Neural progenitor cell (in vitro differentiated cells): ENCODE data around the gene FARS2. TPM values are rescaled to one million over a fixed set of nuclear protein-coding genes. Genes with fewer than 3 reads are reported as not detected.
A peak's percentile ranks its signal among the peaks of the same experiment; 100 is the strongest.

Experiments used
- DNase-seq: peaks from one replicate; pipeline ENCODE4 v3.0.0-alpha.2; 2016; ENCODE audit warnings: low spot score
- H2AFZ ChIP-seq: fragments of 200-600 bp; sonication (generic); replicated peaks from 2 replicates; pipeline ENCODE4 v1.6.1; 2016; ENCODE audit warnings: antibody characterized with exemption
- H3F3A ChIP-seq: fragments of 200-600 bp; sonication (generic); 2 replicates; pipeline ENCODE4 v1.6.1; 2016; ENCODE audit warnings: antibody characterized with exemption, low read depth
- H3K27ac ChIP-seq: fragments of 200-600 bp; sonication (generic); 2 replicates; pipeline ENCODE4 v1.5.1; 2016; ENCODE audit warnings: mild to moderate bottlenecking
- H3K27me3 ChIP-seq: fragments of 200-600 bp; sonication (generic); 2 replicates; pipeline ENCODE4 v1.6.1; 2016; ENCODE audit warnings: mild to moderate bottlenecking, moderate library complexity
- H3K36me3 ChIP-seq: fragments of 200-600 bp; sonication (generic); 2 replicates; pipeline ENCODE4 v1.5.1; 2016
- H3K4me1 ChIP-seq: fragments of 200-600 bp; sonication (generic); 2 replicates; pipeline ENCODE4 v1.6.1; 2016; ENCODE audit warnings: mixed run types
- H3K4me2 ChIP-seq: fragments of 200-600 bp; sonication (generic); 2 replicates; pipeline ENCODE4 v1.6.1; 2016
- H3K4me3 ChIP-seq: fragments of 200-600 bp; sonication (generic); 2 replicates; pipeline ENCODE4 v1.5.1; 2016
- H3K79me2 ChIP-seq: fragments of 200-600 bp; sonication (generic); 2 replicates; pipeline ENCODE4 v1.6.1; 2016; ENCODE audit warnings: low read depth
- H3K9ac ChIP-seq: fragments of 200-600 bp; sonication (generic); 2 replicates; pipeline ENCODE4 v1.6.1; 2016
- H3K9me3 ChIP-seq: fragments of 200-600 bp; sonication (generic); 2 replicates; pipeline ENCODE4 v1.5.1; 2016; ENCODE audit warnings: low read depth
- H4K20me1 ChIP-seq: fragments of 200-600 bp; sonication (generic); 2 replicates; pipeline ENCODE4 v1.6.1; 2016; ENCODE audit warnings: low read depth
- H3K27ac Mint-ChIP-seq: 3 replicates; pipeline ENCODE4 v1.8.0; 2021; ENCODE audit warnings: mixed read lengths
- H3K27me3 Mint-ChIP-seq: 2 replicates; pipeline ENCODE4 v1.8.0; 2022; ENCODE audit warnings: low read depth, mild to moderate bottlenecking, inconsistent platforms, moderate library complexity, mixed read lengths; ENCODE audit not compliant: insufficient read depth
- H3K36me3 Mint-ChIP-seq: 3 replicates; pipeline ENCODE4 v1.8.0; 2021; ENCODE audit warnings: mixed read lengths
- H3K4me1 Mint-ChIP-seq: 3 replicates; pipeline ENCODE4 v1.8.0; 2021; ENCODE audit warnings: mixed read lengths
- H3K4me3 Mint-ChIP-seq: 3 replicates; pipeline ENCODE4 v1.8.0; 2021; ENCODE audit warnings: mild to moderate bottlenecking, moderate library complexity, mixed read lengths
- H3K9me3 Mint-ChIP-seq: 3 replicates; pipeline ENCODE4 v1.8.0; 2020; ENCODE audit warnings: mixed read lengths
- CTCF ChIP-seq: fragments of 200-600 bp; sonication (generic); IDR thresholded peaks from 2 replicates; pipeline ENCODE4 v1.5.1; 2017; ENCODE audit warnings: antibody characterized with exemption, mild to moderate bottlenecking
- EZH2 ChIP-seq: fragments of 200-600 bp; sonication (generic); IDR thresholded peaks from 2 replicates; pipeline ENCODE4 v1.6.1; 2017; ENCODE audit warnings: antibody characterized with exemption, mild to moderate bottlenecking, moderate library complexity
- EZH2phosphoT487 ChIP-seq: fragments of 200-600 bp; sonication (generic); IDR thresholded peaks from 2 replicates; pipeline ENCODE4 v1.6.1; 2017; ENCODE audit warnings: antibody characterized with exemption
- total RNA-seq: library from RNA; depleted of rRNA; stranded (reverse); fragments of >200 nt; gene quantifications from 2 replicates; pipeline ENCODE4 v1.2.3, GENCODE V29; 2015; ENCODE audit warnings: low replicate concordance

The FARS2 gene
- total RNA-seq, 1 donor from 2014 or later = 10.8 TPM

- Histone ChIP-seq H3K36me3 (no peaks in the 10 kb centered on the region), H3K27me3 (no peaks in the 10 kb centered on the region), H3K4me1 (no peaks in the 10 kb centered on the region), H3K9ac (no peak overlapping the region), H3F3A (no peaks in the 10 kb centered on the region), H3K4me2 (no peak overlapping the region), H3K9me3 (peaks cover 11% of the 10 kb centered on the region), H4K20me1 (no peaks in the 10 kb centered on the region), H3K27ac (no peak overlapping the region), H3K79me2 (no peaks in the 10 kb centered on the region), H3K4me3 (no peak overlapping the region), H2AFZ (no peak overlapping the region)
- TF ChIP-seq CTCF = no peak
- no peak for TF ChIP-seq EZH2phosphoT487
- no peak for TF ChIP-seq EZH2
- no peaks in the 10 kb centered on the region for H3K27me3 Mint-ChIP-seq
- H3K27ac Mint-ChIP-seq = peak overlapping the region; percentile 44
- H3K4me3 Mint-ChIP-seq = no peak overlapping the region
- H3K36me3 Mint-ChIP-seq = peaks cover 12% of the 10 kb centered on the region
- H3K4me1 Mint-ChIP-seq = peaks cover 14% of the 10 kb centered on the region
- DNase-seq = no peak
- peaks cover 25% of the 10 kb centered on the region for H3K9me3 Mint-ChIP-seq
These were observed 509.9 kb downstream of the FARS2 start for GRCh38 chr6:5771211-5771610.

- no peak for DNase-seq
- Mint-ChIP-seq H3K36me3 (peaks cover 12% of the 10 kb centered on the region), H3K27ac (peak overlapping the region; percentile 44), H3K4me1 (peaks cover 16% of the 10 kb centered on the region), H3K9me3 (peaks cover 22% of the 10 kb centered on the region), H3K4me3 (no peak overlapping the region), H3K27me3 (no peaks in the 10 kb centered on the region)
- Histone ChIP-seq H3K4me3 (no peak overlapping the region), H3K4me1 (no peaks in the 10 kb centered on the region), H3K9me3 (peaks cover 8% of the 10 kb centered on the region), H3F3A (no peaks in the 10 kb centered on the region), H3K9ac (no peak overlapping the region), H3K36me3 (no peaks in the 10 kb centered on the region), H4K20me1 (no peaks in the 10 kb centered on the region), H3K27me3 (no peaks in the 10 kb centered on the region), H3K27ac (no peak overlapping the region), H3K4me2 (no peak overlapping the region), H2AFZ (no peak overlapping the region), H3K79me2 (no peaks in the 10 kb centered on the region)
- TF ChIP-seq CTCF (no peak), EZH2phosphoT487 (no peak), EZH2 (no peak)
These were observed 510.6 kb downstream of the FARS2 start for GRCh38 chr6:5771759-5772390.

GRCh38 chr6:5772408-5773120, 511.3 kb downstream of the FARS2 start:
- Mint-ChIP-seq H3K36me3 (peaks cover 12% of the 10 kb centered on the region), H3K9me3 (peaks cover 16% of the 10 kb centered on the region), H3K27me3 (no peaks in the 10 kb centered on the region), H3K4me1 (peaks cover 16% of the 10 kb centered on the region), H3K27ac (no peak overlapping the region), H3K4me3 (no peak overlapping the region)
- no peaks in the 10 kb centered on the region for H3K79me2 ChIP-seq
- no peaks in the 10 kb centered on the region for H3K4me1 ChIP-seq
- peaks cover 6% of the 10 kb centered on the region for H3K9me3 ChIP-seq
- H3K4me2 ChIP-seq = no peak overlapping the region
- no peak for DNase-seq
- no peaks in the 10 kb centered on the region for H3F3A ChIP-seq
- H4K20me1 ChIP-seq = no peaks in the 10 kb centered on the region
- H3K27ac ChIP-seq = no peak overlapping the region
- no peak overlapping the region for H2AFZ ChIP-seq
- no peak overlapping the region for H3K9ac ChIP-seq
- no peaks in the 10 kb centered on the region for H3K27me3 ChIP-seq
- no peaks in the 10 kb centered on the region for H3K36me3 ChIP-seq
- no peak overlapping the region for H3K4me3 ChIP-seq
- TF ChIP-seq EZH2phosphoT487 (no peak), CTCF (no peak), EZH2 (no peak)
